Endothelial cell of umbilical vein (primary cell): Measurements from ENCODE around the gene UNC5A.

Experiments
- CTCF ChIP-seq, 2 donors: IDR thresholded peaks; 1 replicate in 1 of 2; 2 replicates in 1 of 2; pipeline ENCODE4 v1.5.1; 2011; ENCODE audit warnings: low read length in 2 of 2, mild to moderate bottlenecking in 2 of 2, moderate library complexity in 2 of 2, control low read depth in 1 of 2, inconsistent platforms in 1 of 2, low read depth in 1 of 2; ENCODE audit not compliant: insufficient read depth in 1 of 2; ENCODE audit errors: extremely low read depth in 1 of 2
- EZH2 ChIP-seq: IDR thresholded peaks from 2 replicates; pipeline ENCODE4 v1.6.1; 2012; ENCODE audit warnings: borderline replicate concordance, low read depth, mild to moderate bottlenecking, moderate library complexity, low read length, inconsistent platforms; ENCODE audit not compliant: severe bottlenecking
- GATA2 ChIP-seq: IDR thresholded peaks from 2 replicates; pipeline ENCODE4 v1.7.0; 2011; ENCODE audit warnings: low read depth, mild to moderate bottlenecking, moderate library complexity, mixed read lengths, low read length; ENCODE audit not compliant: insufficient read length, insufficient read depth
- JUN ChIP-seq: IDR thresholded peaks from 2 replicates; pipeline ENCODE4 v1.6.1; 2011; ENCODE audit warnings: borderline replicate concordance, low read depth; ENCODE audit not compliant: insufficient read length, insufficient read depth
- MAX ChIP-seq: IDR thresholded peaks from 2 replicates; pipeline ENCODE4 v1.6.1; 2011; ENCODE audit not compliant: insufficient read depth, insufficient read length
- MYC ChIP-seq: IDR thresholded peaks from one replicate; pipeline ENCODE4 v1.6.1; 2011; ENCODE audit warnings: mild to moderate bottlenecking, low read depth, low read length
- POLR2A ChIP-seq: IDR thresholded peaks from 2 replicates; pipeline ENCODE4 v1.6.1; 2012; ENCODE audit warnings: low read depth, mild to moderate bottlenecking, control low read depth, low read length
- POLR2AphosphoS5 ChIP-seq: IDR thresholded peaks from 2 replicates; pipeline ENCODE4 v1.6.1; 2012; ENCODE audit warnings: low read depth, mild to moderate bottlenecking, control low read depth, low read length, moderate library complexity; ENCODE audit not compliant: insufficient read depth

GRCh38 chr5:176831425-176831824 lies 21.1 kb downstream of the UNC5A start:
- TF ChIP-seq CTCF (IDR thresholded peaks at IDR 0.05; ENCODE audit: extremely low read depth in 1 of 2, insufficient read depth in 1 of 2, low read depth in 1 of 2, low read length in 2 of 2) (no peak), MAX (no peak), EZH2 (no peak), POLR2A (no peak), MYC (no peak), GATA2 (no peak), POLR2AphosphoS5 (no peak), JUN (no peak)
